ENCODE results near the gene MREG. TPM values are rescaled to one million over a fixed set of nuclear protein-coding genes. Genes with fewer than 3 reads are reported as not detected.

Gene MREG
- polyA plus RNA-seq, 3 donors from 2014 or later: 1.1 to 1.2 TPM; not detected in 1

GRCh38 chr2:215910180-215910579 is 103.2 kb downstream of the MREG start:
- Mint-ChIP-seq H3K9me3 (no peaks in the 10 kb centered on the region), H3K27ac (no peak overlapping the region), H3K36me3 (no peaks in the 10 kb centered on the region), H3K27me3 (ENCODE audit: low read depth in 3 of 3) (peaks cover 6 to 8% (median 7%) of the 10 kb centered on the region in 3 donors), H3K4me3 (no peak overlapping the region), H3K4me1 (peaks cover 0 to 3% of the 10 kb centered on the region in 2 donors)
- no peak for DNase-seq

DNA sequence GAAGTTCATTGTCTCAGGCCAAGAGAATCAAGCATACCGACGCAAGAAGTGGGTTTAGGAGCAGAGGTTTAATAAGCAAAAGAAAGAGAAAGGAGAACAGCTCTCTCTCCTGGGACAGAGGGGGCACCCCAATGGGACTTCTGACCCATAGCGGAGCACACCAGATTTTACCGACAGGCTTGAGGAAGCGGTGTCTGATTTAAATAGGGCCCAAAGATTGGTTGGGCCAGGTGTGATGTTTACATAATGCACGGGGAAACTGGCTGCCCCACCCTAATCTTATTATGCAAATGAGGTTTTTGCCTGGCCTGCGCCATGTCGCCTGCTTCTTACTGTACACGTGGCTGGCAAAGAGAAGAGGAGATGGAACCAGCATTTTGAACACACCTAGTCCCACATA is 106.2 kb downstream of the MREG start:
- Mint-ChIP-seq H3K27ac (no peak overlapping the region), H3K4me1 (no peaks in the 10 kb centered on the region), H3K9me3 (no peaks in the 10 kb centered on the region), H3K36me3 (no peaks in the 10 kb centered on the region), H3K27me3 (ENCODE audit: low read depth in 3 of 3) (peaks cover 4 to 11% (median 10%) of the 10 kb centered on the region in 3 donors), H3K4me3 (no peak overlapping the region)
- DNase-seq: no peak

DNA sequence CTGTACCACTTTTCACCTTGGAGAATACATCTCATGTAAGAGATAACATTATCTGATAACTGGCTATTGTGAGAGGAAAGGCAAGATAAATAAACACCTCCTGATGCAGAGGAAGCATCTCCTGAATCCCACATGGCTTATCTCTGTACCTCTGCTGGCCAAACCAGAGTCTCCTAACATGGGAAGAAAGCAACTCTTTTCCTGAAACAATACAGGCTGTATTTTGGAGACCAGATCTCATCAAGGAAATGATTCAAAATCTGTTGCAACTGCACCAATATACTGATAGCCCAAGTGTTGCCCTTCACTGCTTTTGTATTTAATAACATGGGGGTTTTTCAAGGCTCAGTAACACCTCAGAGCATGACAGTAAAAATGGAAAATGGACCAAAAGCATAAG is 106.9 kb downstream of the MREG start:
- Mint-ChIP-seq H3K27me3 (ENCODE audit: low read depth in 3 of 3) (peaks cover 4 to 11% (median 8%) of the 10 kb centered on the region in 3 donors), H3K9me3 (no peaks in the 10 kb centered on the region), H3K36me3 (no peaks in the 10 kb centered on the region), H3K4me3 (no peak overlapping the region), H3K27ac (no peak overlapping the region), H3K4me1 (no peaks in the 10 kb centered on the region)
- no peak for DNase-seq

- Mint-ChIP-seq H3K36me3 (no peaks in the 10 kb centered on the region), H3K4me1 (peaks cover 0 to 5% of the 10 kb centered on the region in 2 donors), H3K4me3 (no peak overlapping the region), H3K27me3 (ENCODE audit: low read depth in 3 of 3) (peaks cover 4 to 11% (median 7%) of the 10 kb centered on the region in 3 donors), H3K9me3 (no peaks in the 10 kb centered on the region), H3K27ac (no peak overlapping the region)
- DNase-seq: no peak
These were observed 107.7 kb downstream of the MREG start for GRCh38 chr2:215905691-215906090.

DNA sequence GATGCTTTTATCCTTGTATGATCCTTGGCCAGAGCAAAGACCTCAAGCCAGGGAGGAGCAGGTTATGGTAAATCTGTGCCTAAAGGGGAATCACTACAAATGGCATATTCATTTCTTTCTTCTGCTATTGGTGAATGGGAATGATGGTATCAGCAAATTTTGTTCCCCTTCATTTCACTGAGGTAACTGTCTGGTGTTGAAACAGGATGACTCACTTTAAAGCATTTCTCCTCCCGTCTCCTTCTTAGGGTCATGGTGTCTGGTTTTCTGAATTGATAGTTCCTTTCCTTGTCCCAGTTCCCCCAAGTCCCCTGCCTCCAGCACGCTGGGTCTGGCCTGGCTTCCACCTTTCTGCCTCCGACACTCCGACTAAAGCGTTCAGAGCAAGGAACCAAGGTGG is 109.2 kb downstream of the MREG start:
- Mint-ChIP-seq H3K9me3 (no peaks in the 10 kb centered on the region), H3K36me3 (no peaks in the 10 kb centered on the region), H3K27me3 (ENCODE audit: low read depth in 3 of 3) (peaks cover 3 to 15% (median 4%) of the 10 kb centered on the region in 3 donors), H3K27ac (no peak overlapping the region), H3K4me3 (no peak overlapping the region), H3K4me1 (peaks cover 0 to 5% of the 10 kb centered on the region in 2 donors)
- DNase-seq: no peak

DNA sequence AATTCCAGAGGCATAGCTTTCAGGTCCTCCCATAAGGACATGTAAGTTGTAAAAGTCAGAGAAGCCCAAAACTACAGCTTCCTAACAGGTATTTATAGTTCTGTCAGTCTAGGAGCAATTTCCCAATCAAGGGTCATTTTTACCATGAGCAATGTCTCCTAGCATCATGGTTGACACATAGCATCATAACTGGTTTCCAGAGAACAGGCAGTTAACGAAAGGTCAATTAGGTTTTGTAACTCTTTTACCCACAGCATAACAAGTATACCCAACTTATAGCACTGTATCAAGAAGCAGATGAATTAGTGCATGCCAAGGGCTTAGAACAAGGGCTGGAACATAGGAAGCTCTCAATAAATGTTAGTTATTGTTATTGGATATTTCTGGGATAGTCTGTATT is 110.1 kb downstream of the MREG start:
- no peak overlapping the region for H3K4me3 Mint-ChIP-seq
- peaks cover 3 to 15% (median 4%) of the 10 kb centered on the region in 3 donors for H3K27me3 Mint-ChIP-seq (ENCODE audit: low read depth in 3 of 3)
- DNase-seq: no peak
- peaks cover 0 to 5% of the 10 kb centered on the region in 2 donors for H3K4me1 Mint-ChIP-seq
- H3K9me3 Mint-ChIP-seq: peaks cover 0 to 2% (median 0%) of the 10 kb centered on the region in 6 donors
- no peaks in the 10 kb centered on the region for H3K36me3 Mint-ChIP-seq
- H3K27ac Mint-ChIP-seq: no peak overlapping the region

DNA sequence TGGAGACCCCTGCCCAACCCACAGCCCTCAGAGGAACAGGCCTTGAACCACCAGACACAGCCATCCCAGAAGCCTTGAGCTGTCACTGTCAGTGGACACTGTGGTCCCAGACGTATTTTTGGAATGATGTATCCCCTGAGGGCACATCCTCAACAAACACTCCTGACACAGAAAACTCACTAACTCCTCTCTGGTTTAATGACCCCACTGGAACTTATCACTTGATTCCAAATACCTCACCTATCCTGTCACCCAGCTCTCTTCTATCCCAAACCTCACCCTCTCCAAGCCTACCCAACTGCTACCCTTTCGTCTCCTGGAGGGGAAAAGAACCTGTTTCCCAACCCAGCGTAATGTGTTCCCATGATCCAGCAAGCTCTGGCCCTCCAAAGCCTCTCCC is 111.6 kb downstream of the MREG start:
- DNase-seq: no peak
- H3K4me1 Mint-ChIP-seq: peaks cover 0 to 5% of the 10 kb centered on the region in 2 donors
- H3K36me3 Mint-ChIP-seq: no peaks in the 10 kb centered on the region
- H3K4me3 Mint-ChIP-seq: no peak overlapping the region
- H3K27ac Mint-ChIP-seq: no peak overlapping the region
- H3K27me3 Mint-ChIP-seq (ENCODE audit: low read depth in 3 of 3): peaks cover 4 to 14% (median 6%) of the 10 kb centered on the region in 3 donors
- peaks cover 0 to 2% (median 0%) of the 10 kb centered on the region in 6 donors for H3K9me3 Mint-ChIP-seq

DNA sequence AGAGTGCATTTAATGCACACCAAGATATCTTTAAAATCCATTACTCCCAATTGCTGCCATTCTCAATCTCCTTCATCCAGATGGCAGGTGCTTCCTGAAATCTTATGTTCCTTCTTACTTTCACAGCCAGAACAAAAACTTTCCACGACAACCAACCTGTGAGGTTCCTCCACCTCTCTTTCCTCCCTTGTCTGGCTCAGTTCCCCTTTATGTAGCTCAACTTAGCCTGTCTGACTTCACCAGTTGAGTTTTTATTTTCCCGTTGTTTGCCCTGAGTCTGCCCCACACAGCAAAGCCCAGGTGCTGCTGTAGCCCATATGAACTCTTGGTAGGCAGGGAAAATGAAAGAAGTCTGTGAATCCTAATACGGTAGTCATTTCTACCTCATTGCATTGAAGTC is 112.5 kb downstream of the MREG start:
- Mint-ChIP-seq H3K4me3 (no peak overlapping the region), H3K9me3 (peaks cover 0 to 2% (median 0%) of the 10 kb centered on the region in 6 donors), H3K27ac (no peak overlapping the region), H3K36me3 (no peaks in the 10 kb centered on the region), H3K27me3 (ENCODE audit: low read depth in 3 of 3) (peaks cover 4 to 11% (median 6%) of the 10 kb centered on the region in 3 donors), H3K4me1 (peaks cover 0 to 5% of the 10 kb centered on the region in 2 donors)
- DNase-seq: no peak

- H3K4me1 Mint-ChIP-seq: peaks cover 0 to 5% of the 10 kb centered on the region in 2 donors
- H3K27me3 Mint-ChIP-seq (ENCODE audit: low read depth in 3 of 3): peaks cover 0 to 12% (median 8%) of the 10 kb centered on the region in 3 donors
- H3K4me3 Mint-ChIP-seq: no peak overlapping the region
- no peak overlapping the region for H3K27ac Mint-ChIP-seq
- peaks cover 0 to 2% (median 0%) of the 10 kb centered on the region in 6 donors for H3K9me3 Mint-ChIP-seq
- H3K36me3 Mint-ChIP-seq: no peaks in the 10 kb centered on the region
- no peak for DNase-seq
These were observed 113.1 kb downstream of the MREG start for GRCh38 chr2:215900203-215900611.

DNA sequence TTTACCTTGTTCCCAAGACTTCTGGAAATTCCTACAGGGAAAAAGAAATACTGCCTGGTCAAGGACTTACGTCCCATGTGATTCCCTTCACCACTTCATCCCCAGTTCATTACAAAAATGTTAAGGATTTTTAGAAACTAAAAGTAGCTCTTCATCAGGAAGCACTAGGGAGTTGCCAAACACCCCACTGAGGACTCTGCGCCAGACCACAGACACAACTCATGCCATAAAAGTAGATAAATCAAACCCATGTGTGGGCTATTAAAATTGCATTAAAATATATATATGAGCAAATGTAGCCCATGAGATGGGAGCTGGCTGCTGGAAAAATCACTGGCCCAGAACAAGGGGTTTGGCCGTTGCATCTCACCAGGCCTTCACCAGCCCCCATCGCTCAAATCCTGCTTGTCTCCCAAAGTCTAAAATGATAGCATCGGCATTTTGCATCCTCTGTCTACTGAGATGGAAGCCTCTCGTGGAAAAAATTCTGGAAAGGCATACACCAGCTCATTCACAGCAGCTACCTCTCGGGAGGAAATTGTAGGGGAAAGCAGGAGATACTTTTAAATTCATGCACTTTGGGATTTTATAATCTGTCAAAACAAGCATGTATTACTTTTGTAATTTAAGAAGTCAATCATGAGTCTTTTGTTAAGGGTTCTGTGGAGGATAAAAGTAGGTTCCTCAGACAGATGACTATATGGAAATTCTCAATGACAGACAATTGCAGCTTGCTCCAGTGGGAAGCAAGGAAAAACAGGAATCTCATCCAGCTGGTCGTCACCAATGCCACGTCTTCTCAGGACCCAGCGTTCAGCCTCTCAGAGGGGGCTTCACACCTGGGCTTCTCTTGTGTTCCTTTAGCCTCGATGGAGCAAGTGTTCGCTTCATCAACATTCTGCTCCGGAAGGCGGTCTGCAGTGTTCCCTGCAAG is 113.9 kb downstream of the MREG start:
- no peaks in the 10 kb centered on the region for H3K36me3 Mint-ChIP-seq
- H3K4me1 Mint-ChIP-seq: peaks cover 0 to 5% of the 10 kb centered on the region in 2 donors
- peaks cover 0 to 2% (median 0%) of the 10 kb centered on the region in 6 donors for H3K9me3 Mint-ChIP-seq
- no peak for DNase-seq
- no peak overlapping the region for H3K4me3 Mint-ChIP-seq
- peaks cover 0 to 9% (median 9%) of the 10 kb centered on the region in 3 donors for H3K27me3 Mint-ChIP-seq (ENCODE audit: low read depth in 3 of 3)
- no peak overlapping the region for H3K27ac Mint-ChIP-seq

DNA sequence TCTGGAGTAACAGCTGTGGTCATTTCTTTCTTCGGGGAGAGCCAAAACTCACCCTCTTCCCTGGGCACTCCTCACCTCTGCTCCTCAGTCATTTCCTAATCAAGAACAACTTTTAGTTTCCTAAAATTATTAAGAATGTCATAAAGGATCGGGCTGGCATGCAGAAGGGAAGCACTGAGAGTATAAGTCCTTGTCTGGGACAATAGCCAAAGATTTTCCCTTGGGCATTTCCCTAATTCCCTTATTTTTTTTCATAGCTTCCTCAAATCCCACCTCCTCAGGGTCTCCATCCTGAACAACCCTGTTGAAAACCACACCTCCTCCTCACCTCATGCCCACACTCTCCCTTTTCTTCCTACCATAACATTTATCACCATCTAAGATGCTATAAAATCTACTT is 115.0 kb downstream of the MREG start:
- no peak overlapping the region for H3K27ac Mint-ChIP-seq
- H3K27me3 Mint-ChIP-seq (ENCODE audit: low read depth in 3 of 3): peaks cover 0 to 10% (median 6%) of the 10 kb centered on the region in 3 donors
- no peak for DNase-seq
- peaks cover 0 to 2% (median 0%) of the 10 kb centered on the region in 6 donors for H3K9me3 Mint-ChIP-seq
- no peaks in the 10 kb centered on the region for H3K36me3 Mint-ChIP-seq
- H3K4me3 Mint-ChIP-seq: no peak overlapping the region
- H3K4me1 Mint-ChIP-seq: peaks cover 0 to 5% of the 10 kb centered on the region in 2 donors

DNA sequence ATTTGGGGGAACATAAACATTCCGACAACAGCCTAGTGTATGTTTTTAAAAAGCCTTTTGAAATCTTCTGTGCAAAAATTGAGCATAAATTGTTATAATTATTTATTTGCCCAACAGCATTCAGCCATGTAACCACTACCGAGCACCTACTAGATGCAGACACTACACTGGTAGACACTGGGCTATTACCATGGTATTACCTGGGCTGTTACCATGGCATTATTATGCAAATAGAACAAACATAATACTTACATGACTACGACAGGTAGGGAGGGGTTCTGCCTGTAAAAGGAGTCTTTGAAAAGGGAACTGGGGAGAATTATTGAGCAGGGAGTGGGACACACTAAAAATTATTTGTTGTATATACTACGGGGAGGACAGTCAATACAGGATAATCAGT is 116.4 kb downstream of the MREG start:
- peaks cover 0 to 2% (median 0%) of the 10 kb centered on the region in 6 donors for H3K9me3 Mint-ChIP-seq
- H3K4me3 Mint-ChIP-seq: no peak overlapping the region
- DNase-seq: no peak
- no peak overlapping the region for H3K27ac Mint-ChIP-seq
- peaks cover 0 to 5% of the 10 kb centered on the region in 2 donors for H3K4me1 Mint-ChIP-seq
- no peaks in the 10 kb centered on the region for H3K36me3 Mint-ChIP-seq
- H3K27me3 Mint-ChIP-seq (ENCODE audit: low read depth in 3 of 3): peaks cover 0 to 10% (median 6%) of the 10 kb centered on the region in 3 donors

GRCh38 chr2:215895330-215895729 is 118.0 kb downstream of the MREG start:
- H3K36me3 Mint-ChIP-seq: no peaks in the 10 kb centered on the region
- H3K4me3 Mint-ChIP-seq: no peak overlapping the region
- DNase-seq: no peak
- peaks cover 0 to 2% (median 0%) of the 10 kb centered on the region in 6 donors for H3K9me3 Mint-ChIP-seq
- H3K27ac Mint-ChIP-seq: no peak overlapping the region
- H3K27me3 Mint-ChIP-seq (ENCODE audit: low read depth in 3 of 3): peaks cover 0 to 9% (median 5%) of the 10 kb centered on the region in 3 donors
- H3K4me1 Mint-ChIP-seq: no peaks in the 10 kb centered on the region
